CD1c-positive myeloid dendritic cell (primary cell): ENCODE results near the gene MATN4.
"Not testable (repeated sequence)": the region's sequence is repeated elsewhere in the genome, so short reads cannot be mapped to it uniquely, and the experiment has no call there.

Experiments
- DNase-seq: peaks from one replicate; pipeline ENCODE4 v3.0.0-alpha.2; 2016; ENCODE audit errors: extremely low spot score

Gene MATN4

GRCh38 chr20:45308117-45308778 lies at the start of gene MATN4:
TSS of gene MATN4 (minus strand) at chr20:45308299. CDS start at chr20:45305582, 2,717 bp downstream.
- no peak for DNase-seq

DNA sequence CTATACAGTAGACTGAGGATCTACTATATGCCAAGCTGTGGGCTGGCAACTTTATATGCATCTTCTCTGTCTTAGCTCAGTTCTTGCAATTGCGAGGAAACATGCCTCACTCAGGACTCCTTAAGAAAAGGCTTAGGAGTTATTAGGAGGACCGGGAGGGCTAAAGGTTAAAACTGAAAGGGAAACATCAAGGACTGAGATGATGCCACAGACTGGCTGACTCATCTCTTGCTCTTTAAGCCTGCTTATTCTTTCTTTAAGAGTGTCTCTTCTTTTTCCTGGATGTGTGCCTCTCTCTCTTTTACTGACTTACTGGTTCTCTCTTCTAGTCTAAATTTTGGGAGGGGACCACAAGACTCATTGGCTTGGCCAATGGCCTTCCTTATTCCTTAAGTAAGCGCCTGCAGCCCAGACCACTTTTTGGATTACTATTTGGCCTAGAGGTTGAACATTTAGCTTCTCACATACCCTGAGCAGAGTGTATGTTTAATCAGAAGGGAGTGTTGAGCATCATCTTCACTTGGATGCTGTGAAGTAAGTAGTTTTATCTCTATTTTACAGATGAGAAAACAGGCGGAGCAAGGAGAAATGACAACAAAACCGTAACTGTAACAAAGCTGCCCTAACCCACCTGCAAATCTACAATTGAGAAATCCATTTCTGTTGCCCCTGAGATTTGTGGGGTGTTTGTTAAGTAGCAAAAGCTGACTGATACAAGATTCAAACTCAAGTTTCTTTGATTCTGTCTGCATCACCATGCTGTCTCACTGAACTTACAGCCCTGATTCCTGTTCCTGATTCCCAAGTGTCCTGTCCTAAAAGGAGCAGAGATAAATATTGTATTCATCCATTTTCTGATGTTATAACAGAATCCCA lies 47.3 kb upstream of the MATN4 start:
- DNase-seq = no peak

DNA sequence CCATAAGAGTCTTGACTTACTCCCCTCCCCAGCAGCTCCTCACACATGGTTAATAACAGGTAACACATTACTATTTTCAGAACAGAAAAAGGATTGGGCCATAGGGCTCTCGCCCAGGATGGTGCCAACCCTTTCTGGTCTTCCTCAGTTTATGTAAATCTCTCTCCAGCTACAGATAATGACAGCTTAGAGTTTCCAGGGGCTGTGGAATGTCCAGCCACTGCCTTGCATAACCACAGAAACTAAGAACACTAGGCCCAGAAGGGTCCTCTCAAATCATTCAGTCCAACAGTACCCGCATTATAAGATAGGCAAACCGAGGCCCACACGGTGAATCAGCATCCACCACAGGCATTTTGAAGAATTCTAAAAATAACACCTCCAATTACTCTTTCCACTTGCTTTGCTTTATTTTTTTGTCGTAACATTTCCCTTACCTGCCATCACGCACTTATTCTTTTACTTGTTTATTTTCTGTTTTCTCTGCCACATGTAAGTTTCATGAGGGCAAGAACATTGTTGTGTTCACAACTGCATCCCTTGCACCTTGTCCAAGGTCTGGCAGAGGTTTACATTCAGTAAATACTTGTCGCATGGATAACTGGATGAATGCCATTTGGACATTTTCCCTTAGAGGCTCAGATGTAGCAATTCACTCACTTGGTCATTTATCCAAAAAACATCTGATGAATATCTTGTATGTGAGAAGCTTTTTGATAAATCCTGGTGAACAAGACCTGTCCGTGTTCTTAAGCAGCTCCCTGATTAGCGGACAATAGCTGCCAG lies 46.5 kb upstream of the MATN4 start:
- DNase-seq = no peak

DNA sequence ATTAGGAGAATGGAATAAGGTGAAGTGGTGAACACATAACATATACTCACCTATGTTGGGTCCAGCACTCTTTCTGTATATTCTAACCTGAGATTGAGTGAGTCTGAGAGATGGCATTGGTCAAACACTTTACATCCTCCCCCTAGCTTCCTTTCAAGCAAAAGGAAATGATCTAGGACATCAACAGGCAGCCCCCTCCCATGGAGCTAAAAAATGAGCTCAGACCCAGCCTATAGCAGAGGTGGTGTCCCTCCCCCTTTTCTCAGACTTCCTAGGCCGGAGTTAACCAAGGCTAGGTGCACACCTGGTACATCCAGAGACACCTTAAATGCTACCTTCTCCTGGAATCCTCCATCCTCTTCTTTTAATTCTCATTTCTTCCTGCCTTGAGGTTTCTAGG lies 45.6 kb upstream of the MATN4 start:
- no peak for DNase-seq

GRCh38 chr20:45352729-45353128 lies 44.6 kb upstream of the MATN4 start:
- DNase-seq = no peak

GRCh38 chr20:45350795-45351194 lies 42.7 kb upstream of the MATN4 start:
- not testable (repeated sequence) for DNase-seq

DNA sequence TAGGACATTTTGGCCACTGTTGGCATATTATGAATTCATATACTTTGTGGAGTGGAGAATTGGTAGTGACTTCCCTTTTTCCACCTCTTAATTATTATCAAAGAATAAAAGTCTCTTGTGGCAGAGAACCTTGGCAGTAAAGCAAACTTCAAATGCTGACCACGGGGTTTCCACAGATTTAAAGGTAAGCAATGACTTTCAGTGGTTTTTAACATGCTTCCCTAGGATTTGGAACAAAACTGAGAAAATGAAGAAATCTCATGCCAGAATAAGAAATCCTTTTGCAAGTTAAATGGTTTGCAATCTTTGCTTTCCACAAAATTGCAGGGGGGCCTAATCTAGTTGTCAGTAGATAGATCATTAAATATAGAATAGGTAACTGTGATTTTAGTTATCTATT lies 42.1 kb upstream of the MATN4 start:
- no peak for DNase-seq

GRCh38 chr20:45347936-45348778 lies 40.1 kb upstream of the MATN4 start, which contains the start of gene SDC4:
TSS of gene SDC4 (minus strand) at chr20:45348424. CDS start at chr20:45348384, 40 bp downstream.
- DNase-seq = peak; percentile 72

DNA sequence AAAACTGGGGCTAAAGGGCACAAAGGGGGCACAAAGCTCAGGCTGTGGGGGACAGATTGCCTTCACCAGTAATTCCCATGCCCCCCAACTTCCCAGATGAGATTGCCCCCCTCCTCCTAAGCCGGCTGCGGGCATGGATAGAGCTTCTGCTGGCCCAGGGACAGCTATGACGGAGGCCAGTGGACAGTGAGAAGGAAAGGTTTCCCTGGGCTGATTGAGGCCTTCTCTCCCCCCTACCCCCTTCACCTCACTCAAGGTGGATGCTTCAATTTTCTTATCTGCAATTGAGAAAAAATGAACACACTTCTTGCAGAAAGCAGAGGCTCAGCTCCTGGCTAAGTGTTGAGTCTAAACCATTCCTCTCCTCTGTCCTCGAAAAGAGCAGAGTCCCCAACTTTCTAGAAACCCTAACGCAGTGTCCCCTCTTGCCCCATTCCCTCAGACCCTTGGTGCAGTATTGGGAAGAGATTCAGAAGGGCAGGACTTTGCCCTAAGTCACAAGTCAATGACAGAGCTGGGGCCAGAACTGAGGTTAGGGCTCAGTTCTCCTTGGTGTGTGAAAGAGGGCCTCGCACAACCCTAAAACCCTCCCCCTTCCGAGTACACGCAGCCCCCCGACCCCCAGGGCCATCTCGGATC lies 39.3 kb upstream of the MATN4 start:
- DNase-seq = no peak

DNA sequence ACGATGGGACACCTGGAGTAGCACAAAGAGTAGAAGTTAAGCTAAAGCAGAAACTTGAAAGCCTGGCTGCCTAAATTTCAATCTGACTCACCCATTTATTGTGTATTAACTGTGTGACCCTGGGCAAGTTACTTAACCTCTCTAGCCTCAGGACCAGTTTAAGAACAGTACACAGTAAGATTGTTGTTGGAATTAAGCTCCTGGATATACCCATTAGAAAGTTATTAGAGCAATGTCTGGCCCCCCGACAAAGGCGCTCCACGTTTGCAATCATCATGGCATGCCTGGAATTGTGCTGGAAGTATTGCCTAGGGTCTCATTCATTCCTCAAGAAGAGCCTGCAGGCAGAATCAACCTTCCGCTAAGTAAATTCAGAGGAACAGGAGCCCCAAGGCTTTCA lies 38.8 kb upstream of the MATN4 start:
- DNase-seq = no peak

DNA sequence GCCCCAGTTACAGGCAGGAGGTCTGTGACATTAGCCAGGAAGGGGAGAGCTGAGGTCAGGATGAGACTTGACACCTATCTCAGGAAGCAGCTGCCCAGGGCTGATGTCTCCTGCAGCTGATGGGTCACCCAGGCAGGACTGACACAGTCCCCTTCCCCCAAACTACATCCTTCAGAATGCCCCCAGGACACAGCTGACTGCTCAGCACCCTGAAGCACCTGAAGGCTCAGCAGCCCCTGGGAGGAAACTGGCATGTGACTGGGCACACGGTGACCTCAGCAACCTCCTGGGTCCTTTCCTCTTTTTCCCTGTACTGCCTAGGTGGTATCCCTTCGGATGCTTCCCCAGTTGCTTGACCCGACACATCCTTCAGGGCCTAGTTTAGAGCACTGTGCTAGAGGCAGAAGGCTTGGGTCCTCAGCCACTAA lies 38.2 kb upstream of the MATN4 start:
- peak; percentile 31 for DNase-seq

GRCh38 chr20:45345104-45345936 lies 37.2 kb upstream of the MATN4 start:
- no peak for DNase-seq

DNA sequence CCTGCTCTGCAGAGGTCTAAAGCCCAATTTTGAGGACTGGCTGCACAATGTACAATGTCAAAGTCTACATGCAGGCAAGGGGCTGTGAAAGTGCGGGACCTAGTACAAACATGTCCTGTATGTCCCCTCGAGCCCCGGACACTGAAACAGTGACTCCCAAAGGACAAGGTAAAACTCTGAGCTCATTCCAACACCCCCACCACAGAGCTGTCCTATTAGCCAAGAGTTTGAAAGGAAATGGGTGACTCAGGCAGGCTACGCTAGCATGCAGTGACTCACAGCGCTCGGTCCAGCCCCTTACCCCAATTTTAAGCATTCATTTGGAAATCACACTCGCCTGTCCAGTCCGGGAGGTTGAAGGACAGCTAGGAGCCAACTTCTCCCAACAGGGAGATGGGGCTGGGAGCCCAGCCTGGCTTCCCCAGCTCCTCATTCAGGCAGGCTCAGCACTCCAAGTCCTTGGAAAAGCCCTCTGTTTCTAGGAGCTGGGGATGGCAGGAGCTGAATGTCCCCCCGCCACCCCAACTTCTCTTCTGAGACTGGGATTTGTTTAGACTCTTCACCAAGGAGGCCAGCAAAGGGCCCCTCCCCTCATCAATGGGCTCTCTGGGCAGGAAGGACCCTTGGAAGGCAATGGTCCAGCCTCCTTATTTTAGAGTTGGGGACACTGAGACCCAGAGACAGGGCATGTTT lies 36.2 kb upstream of the MATN4 start:
- peak; percentile 84 for DNase-seq

GRCh38 chr20:45343532-45344167 lies 35.6 kb upstream of the MATN4 start:
- DNase-seq = no peak

GRCh38 chr20:45342855-45343531 lies 34.9 kb upstream of the MATN4 start:
- no peak for DNase-seq

DNA sequence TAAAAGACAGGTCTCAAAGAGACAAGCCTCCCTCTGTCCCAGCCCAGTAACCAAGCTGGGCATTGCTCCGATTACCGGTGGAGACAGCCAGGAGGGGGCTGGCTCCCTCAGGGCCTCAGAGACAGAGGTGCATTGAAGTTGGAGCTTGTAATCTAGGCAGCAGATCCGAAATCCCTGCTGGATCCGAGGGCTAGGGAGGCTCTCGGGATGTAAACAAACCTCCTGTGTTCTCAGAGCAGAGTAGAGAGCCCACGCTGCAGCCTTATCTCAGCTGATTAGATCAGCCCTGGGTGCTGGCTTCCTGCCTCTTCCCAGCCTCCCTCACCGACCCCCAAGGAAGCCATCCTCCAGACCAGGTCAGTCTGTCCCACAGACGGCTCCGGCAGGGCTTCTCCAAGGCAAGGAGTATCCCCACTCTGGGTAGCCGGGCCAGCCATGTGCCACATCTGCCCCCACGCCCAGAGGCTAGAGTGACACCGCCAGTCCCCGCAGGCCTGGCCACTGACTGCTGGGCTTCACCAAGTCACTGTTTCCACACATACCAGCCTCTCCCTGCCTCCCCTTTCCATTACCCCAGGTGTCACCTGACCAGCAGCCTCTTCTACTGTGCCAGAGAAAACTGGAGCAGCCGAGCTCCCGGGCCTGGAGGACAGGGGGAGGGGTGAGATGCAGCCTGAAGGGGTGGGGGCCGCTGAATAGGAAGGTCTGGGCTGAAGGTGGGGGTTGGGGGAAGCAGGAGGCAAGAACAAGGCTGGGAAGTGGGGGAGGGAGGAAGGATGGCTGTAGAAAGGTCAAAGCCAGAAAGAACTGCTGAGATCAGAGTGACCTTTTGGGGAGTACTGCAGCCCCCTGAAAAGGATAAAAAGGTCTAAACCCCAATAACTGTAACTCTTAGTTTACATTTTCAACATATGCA lies 34.1 kb upstream of the MATN4 start:
- DNase-seq = no peak

DNA sequence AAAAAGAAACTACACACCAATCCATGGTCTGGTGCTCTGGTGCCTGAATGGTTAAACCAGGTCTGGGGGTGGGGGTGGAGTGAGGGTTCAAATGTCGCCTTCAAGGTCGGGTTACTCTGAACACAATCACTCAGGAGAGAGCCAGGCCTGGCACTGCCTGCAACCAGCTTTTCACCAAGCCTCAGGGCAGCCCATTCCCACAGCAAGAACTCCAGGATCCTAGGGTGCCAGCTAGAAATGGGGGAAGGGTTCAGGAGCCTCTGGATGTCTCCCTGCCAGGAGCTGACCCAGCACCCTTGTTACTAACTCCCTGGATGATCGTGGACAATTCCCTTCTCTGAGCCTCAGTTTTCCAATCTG lies 33.5 kb upstream of the MATN4 start:
- no peak for DNase-seq
